ENCODE data around the gene IHH.

- TF ChIP-seq CTCF (IDR thresholded peaks at IDR 0.05), result no peak
- TF ChIP-seq POLR2A (IDR thresholded peaks at IDR 0.05), result no peak
These were observed 1.4 kb upstream of the IHH start for GRCh38 chr2:219062081-219062480.
